HL-60/S4 treated with retinoic acid at 250 ng/mL for 4 days and 3 days (cell line): ENCODE measurements around the gene MLST8.
"Not testable (repeated sequence)": the region's sequence is repeated elsewhere in the genome, so short reads cannot be mapped to it uniquely, and the experiment has no call there.

Experiments used
- in situ Hi-C: fragments of 300-500 bp; cut with MboI; formaldehyde crosslinking; loops from 2 replicates; pipeline ENCODE4 v1.7.0; 2022; ENCODE audit warnings: low sequenced_read_pairs

Gene MLST8

GRCh38 chr16:2244301-2244700, 39.0 kb downstream of the MLST8 start:
- in situ Hi-C loops: no loop called here

DNA sequence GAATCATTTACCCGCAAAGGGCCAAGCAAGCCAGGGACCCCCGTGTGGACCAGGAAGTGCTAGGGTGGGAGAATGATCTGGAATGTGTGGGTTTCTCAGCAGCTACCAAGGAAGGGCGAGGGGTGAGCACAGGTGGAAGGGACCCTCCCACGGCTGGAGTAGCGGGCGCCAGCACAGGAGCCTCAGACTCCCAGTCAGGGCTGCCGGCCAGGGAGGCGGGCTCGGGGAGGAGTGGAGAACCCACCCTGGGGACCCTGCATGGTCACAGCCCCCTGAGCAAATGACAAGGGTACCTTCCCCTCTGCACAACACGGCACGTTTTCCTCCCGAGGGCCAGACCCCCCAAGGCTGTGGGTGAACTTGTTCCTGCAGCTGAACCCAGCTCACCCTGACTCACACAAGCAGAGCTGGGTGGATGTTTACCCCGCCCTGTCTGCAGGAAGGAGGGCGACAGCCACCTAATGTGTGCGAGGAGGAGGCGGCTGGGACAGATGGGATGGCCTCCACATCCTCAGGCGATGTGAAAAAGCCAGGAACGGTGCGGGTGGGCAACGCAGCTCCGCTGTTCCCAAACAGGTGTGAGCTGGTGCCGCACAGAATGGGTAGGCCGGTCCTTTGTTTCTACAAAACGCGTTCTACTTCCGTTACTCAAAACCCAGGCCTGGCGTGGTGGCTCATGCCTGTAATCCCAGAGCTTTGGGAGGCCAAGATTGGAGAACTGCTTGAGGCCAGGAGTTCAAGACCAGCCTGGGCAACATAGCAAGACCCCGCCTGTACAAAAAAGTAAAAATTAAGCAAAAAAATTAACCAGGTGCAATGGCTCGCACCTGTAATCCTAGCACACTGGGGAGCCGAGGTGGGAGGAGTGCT, 39.9 kb downstream of the MLST8 start:
- in situ Hi-C loops: no loop called here

DNA sequence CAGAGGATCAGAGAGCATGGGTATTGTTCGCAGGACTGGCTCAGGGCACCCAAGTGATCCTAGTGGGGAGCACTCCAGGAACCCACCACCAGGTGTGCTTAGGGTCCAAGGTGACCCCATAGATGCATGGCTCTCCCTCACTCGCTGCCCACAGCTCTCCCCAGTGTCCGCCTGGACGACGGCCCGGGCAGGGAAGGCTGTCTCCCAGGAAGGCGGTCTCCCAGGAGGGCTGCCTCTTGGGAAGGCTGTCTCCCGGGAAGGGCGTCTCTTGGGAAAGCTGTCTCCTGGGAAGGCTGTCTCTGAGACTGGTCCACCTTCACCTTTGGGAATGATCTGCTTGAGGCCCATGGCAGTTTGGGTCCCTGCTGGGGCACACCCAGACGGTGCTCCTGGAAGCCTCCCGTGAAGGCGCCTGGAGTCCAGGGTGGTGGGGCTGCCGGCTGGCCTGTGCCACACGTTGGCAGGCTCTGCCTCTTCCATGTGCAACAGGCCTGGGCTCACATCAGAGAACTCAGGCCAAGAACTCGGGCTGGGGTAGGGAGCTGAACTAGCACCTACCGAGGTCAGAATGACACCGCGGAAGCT, 41.1 kb downstream of the MLST8 start:
- in situ Hi-C loops: no loop called here

- in situ Hi-C loops: no loop called here
Observed at GRCh38 chr16:2250652-2251295, 45.5 kb downstream of the MLST8 start.

- in situ Hi-C loops: no loop called here
Observed at GRCh38 chr16:2251296-2252111, 46.2 kb downstream of the MLST8 start, which contains the start of gene ECI1. TSS of gene ECI1 (minus strand) at chr16:2251587. CDS start at chr16:2251566, 21 bp downstream.

GRCh38 chr16:2252806-2253148, 47.5 kb downstream of the MLST8 start:
- in situ Hi-C loops: no loop called here

GRCh38 chr16:2253293-2253692, 48.0 kb downstream of the MLST8 start:
- in situ Hi-C loops: no loop called here

DNA sequence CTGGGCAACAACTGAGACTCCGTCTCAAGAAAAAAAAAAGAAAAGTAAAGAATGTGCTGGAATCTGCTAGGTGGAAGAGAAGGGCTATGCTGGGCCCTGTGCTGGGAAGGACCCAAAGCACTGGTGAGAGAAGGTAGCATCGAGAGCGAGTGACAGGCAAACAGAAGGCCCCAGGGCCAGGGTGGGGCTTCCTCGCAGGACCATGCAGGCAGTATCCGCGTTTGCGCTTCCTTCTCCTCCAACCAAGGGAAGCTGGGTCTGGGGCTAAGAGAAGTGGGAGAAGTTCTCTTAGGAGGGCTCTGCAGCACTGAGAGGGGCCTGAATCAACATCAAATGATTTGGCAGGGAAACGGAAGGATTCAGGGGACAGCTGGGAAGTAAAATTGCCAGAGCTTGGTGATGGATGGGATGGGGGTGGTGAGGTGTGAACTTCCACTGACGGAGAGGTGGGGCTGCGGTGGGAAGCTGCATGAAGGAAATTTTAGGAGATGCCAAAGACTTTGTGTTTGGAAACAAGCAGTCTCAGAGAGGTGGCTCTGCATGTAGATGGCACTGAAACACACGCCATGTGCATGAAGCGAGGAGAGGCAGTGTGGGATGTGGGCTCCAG, 51.4 kb downstream of the MLST8 start:
- in situ Hi-C loops: no loop called here

DNA sequence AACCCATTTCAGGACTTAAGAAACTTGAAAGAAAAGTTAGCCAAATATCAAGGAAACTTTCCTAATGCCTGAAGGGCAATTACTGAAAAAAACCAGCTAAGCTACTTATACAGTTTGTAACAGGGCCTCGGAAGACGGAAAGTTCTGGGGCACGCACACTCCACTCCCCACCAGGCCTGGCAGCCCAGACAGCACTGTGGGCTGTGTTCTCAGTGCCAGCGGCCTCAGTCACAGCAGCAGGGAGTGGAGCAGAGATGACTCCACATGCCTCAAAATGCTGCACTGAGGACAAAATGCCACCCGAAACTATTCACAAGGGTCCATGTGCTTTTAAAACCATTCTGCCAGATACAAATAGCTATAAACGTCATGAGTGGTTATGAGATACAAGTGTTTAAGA, 52.5 kb downstream of the MLST8 start:
- in situ Hi-C loops: no loop called here

GRCh38 chr16:2258530-2258929, 53.3 kb downstream of the MLST8 start:
- in situ Hi-C loops: not testable (repeated sequence)
